GM12865 (cell line): Measurements from ENCODE around the gene GNAI3.

Experiments
- DNase-seq: peaks from one replicate; pipeline ENCODE4 v3.0.0; 2010; ENCODE audit warnings: low read depth
- H3K4me3 ChIP-seq: 2 replicates; pipeline ENCODE4 v1.5.1; 2011; ENCODE audit warnings: mild to moderate bottlenecking, low read depth, low read length, control low read depth
- TF ChIP-seq, protein P1 (sequence below): IDR thresholded peaks from 2 replicates; pipeline ENCODE4 v1.5.1; 2011; ENCODE audit warnings: low read length, control low read depth, low read depth, inconsistent platforms; ENCODE audit not compliant: insufficient read depth; ENCODE audit errors: missing control alignments

GNAI3 gene

GRCh38 chr1:109565241-109565640, 16.8 kb downstream of the GNAI3 start:
- TF ChIP-seq, protein P1, sequence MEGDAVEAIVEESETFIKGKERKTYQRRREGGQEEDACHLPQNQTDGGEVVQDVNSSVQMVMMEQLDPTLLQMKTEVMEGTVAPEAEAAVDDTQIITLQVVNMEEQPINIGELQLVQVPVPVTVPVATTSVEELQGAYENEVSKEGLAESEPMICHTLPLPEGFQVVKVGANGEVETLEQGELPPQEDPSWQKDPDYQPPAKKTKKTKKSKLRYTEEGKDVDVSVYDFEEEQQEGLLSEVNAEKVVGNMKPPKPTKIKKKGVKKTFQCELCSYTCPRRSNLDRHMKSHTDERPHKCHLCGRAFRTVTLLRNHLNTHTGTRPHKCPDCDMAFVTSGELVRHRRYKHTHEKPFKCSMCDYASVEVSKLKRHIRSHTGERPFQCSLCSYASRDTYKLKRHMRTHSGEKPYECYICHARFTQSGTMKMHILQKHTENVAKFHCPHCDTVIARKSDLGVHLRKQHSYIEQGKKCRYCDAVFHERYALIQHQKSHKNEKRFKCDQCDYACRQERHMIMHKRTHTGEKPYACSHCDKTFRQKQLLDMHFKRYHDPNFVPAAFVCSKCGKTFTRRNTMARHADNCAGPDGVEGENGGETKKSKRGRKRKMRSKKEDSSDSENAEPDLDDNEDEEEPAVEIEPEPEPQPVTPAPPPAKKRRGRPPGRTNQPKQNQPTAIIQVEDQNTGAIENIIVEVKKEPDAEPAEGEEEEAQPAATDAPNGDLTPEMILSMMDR = no peak
- H3K4me3 ChIP-seq = no peak overlapping the region
- no peak for DNase-seq

DNA sequence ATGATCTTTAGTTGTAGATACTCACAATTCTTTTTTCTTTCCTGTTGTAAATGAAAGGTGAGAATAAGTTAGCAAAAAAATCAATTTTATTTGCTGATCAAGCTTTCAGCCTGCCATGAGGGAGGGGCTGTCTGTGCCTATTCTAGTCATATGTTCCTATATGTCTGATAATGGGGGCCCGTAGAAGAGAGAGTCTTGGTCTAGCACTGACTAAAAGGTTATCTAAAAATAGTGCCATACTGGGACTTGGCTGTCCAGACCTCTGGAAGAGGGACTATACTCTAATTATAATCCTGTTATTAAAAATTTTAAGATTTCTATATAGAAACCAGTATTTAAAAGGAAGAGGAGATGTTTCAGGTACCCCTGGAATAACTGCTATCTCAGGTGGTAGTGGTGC, 18.6 kb downstream of the GNAI3 start:
- no peak overlapping the region for H3K4me3 ChIP-seq
- TF ChIP-seq, protein P1 = no peak
- DNase-seq = no peak

GRCh38 chr1:109567877-109568672, 19.7 kb downstream of the GNAI3 start:
- TF ChIP-seq, protein P1 = no peak
- no peak for DNase-seq
- no peak overlapping the region for H3K4me3 ChIP-seq

DNA sequence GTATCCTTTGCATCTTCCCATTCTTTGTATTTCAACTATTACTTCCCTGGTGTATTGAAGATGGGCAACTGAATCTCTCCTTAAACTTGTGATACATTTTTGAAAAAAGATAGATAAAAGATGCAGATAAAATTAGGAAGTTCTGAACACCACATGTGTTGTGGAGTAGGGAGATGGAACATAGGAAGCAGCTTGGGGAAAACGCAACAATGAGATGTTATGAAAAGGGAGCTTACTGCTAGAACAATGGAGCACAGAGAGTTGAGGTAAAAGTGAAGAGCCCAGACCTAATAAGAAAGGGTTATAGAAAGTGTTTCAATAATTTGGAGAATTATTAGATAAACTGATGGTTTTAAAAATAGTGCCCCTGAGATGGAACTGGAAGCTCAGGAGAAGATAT, 20.9 kb downstream of the GNAI3 start:
- H3K4me3 ChIP-seq = no peak overlapping the region
- TF ChIP-seq, protein P1 = no peak
- DNase-seq = no peak

- TF ChIP-seq, protein P1 = no peak
- DNase-seq = no peak
- no peak overlapping the region for H3K4me3 ChIP-seq
Measured at GRCh38 chr1:109570414-109570813, 22.0 kb downstream of the GNAI3 start.

DNA sequence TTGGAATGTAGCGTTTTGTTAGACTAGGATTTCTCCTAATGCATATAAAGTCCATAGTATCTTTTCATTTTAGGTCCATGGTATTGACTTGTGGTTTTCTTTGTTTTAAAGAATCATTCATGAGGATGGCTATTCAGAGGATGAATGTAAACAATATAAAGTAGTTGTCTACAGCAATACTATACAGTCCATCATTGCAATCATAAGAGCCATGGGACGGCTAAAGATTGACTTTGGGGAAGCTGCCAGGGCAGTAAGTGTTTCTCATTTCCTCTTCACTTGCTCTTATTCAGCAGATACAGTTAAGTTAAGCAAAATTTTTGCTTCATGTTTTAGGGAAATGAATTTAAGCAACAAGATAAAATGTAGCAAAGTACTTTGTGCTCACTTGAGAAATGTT, 25.4 kb downstream of the GNAI3 start:
- TF ChIP-seq, protein P1 = no peak
- DNase-seq = no peak

GRCh38 chr1:109578947-109579443, 30.6 kb downstream of the GNAI3 start:
- no peak for DNase-seq
- TF ChIP-seq, protein P1 = no peak
- no peak overlapping the region for H3K4me3 ChIP-seq

More for the DNA sequence above, 25.4 kb downstream of the GNAI3 start:
- no peak overlapping the region for H3K4me3 ChIP-seq
